ENCODE data around the gene COX7C.

DNA sequence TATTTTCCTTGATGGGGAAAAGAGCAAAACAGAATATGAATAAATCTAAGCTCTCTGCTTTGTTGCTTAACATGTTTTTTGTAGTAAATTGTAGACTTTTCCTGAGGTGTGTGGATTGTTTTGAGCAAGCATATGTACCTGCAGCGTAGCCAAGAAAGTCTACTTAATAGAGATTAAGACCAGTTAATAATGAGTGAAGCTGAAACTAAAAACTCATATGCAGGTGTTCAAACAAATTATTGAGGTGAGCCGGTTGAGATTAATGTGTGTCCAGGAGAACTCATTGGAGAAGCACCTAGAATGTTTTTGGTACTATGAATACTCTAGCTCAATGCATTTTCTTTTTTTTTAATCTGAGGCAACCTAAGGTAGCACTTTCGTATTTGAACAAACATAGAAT lies 49.2 kb downstream of the COX7C start:
- TF ChIP-seq, protein P1, sequence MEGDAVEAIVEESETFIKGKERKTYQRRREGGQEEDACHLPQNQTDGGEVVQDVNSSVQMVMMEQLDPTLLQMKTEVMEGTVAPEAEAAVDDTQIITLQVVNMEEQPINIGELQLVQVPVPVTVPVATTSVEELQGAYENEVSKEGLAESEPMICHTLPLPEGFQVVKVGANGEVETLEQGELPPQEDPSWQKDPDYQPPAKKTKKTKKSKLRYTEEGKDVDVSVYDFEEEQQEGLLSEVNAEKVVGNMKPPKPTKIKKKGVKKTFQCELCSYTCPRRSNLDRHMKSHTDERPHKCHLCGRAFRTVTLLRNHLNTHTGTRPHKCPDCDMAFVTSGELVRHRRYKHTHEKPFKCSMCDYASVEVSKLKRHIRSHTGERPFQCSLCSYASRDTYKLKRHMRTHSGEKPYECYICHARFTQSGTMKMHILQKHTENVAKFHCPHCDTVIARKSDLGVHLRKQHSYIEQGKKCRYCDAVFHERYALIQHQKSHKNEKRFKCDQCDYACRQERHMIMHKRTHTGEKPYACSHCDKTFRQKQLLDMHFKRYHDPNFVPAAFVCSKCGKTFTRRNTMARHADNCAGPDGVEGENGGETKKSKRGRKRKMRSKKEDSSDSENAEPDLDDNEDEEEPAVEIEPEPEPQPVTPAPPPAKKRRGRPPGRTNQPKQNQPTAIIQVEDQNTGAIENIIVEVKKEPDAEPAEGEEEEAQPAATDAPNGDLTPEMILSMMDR (tag by site-specific recombination; IDR thresholded peaks at IDR 0.05): no peak
- TF ChIP-seq, protein P2, sequence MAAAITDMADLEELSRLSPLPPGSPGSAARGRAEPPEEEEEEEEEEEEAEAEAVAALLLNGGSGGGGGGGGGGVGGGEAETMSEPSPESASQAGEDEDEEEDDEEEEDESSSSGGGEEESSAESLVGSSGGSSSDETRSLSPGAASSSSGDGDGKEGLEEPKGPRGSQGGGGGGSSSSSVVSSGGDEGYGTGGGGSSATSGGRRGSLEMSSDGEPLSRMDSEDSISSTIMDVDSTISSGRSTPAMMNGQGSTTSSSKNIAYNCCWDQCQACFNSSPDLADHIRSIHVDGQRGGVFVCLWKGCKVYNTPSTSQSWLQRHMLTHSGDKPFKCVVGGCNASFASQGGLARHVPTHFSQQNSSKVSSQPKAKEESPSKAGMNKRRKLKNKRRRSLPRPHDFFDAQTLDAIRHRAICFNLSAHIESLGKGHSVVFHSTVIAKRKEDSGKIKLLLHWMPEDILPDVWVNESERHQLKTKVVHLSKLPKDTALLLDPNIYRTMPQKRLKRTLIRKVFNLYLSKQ (tag by site-specific recombination; IDR thresholded peaks at IDR 0.05; ENCODE audit: borderline replicate concordance): no peak
- TF ChIP-seq ZNF138 (tag by site-specific recombination; IDR thresholded peaks at IDR 0.05; ENCODE audit: borderline replicate concordance): no peak
- no peak for TF ChIP-seq PRDM1 (tag by site-specific recombination; IDR thresholded peaks at IDR 0.05)
- TF ChIP-seq, protein P3, sequence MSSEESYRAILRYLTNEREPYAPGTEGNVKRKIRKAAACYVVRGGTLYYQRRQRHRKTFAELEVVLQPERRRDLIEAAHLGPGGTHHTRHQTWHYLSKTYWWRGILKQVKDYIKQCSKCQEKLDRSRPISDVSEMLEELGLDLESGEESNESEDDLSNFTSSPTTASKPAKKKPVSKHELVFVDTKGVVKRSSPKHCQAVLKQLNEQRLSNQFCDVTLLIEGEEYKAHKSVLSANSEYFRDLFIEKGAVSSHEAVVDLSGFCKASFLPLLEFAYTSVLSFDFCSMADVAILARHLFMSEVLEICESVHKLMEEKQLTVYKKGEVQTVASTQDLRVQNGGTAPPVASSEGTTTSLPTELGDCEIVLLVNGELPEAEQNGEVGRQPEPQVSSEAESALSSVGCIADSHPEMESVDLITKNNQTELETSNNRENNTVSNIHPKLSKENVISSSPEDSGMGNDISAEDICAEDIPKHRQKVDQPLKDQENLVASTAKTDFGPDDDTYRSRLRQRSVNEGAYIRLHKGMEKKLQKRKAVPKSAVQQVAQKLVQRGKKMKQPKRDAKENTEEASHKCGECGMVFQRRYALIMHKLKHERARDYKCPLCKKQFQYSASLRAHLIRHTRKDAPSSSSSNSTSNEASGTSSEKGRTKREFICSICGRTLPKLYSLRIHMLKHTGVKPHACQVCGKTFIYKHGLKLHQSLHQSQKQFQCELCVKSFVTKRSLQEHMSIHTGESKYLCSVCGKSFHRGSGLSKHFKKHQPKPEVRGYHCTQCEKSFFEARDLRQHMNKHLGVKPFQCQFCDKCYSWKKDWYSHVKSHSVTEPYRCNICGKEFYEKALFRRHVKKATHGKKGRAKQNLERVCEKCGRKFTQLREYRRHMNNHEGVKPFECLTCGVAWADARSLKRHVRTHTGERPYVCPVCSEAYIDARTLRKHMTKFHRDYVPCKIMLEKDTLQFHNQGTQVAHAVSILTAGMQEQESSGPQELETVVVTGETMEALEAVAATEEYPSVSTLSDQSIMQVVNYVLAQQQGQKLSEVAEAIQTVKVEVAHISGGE (tag by site-specific recombination; conservative IDR thresholded peaks at IDR 0.05; ENCODE audit: low read depth): no peak
- TF ChIP-seq, protein P4, sequence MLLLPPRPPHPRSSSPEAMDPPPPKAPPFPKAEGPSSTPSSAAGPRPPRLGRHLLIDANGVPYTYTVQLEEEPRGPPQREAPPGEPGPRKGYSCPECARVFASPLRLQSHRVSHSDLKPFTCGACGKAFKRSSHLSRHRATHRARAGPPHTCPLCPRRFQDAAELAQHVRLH (tag by site-specific recombination; IDR thresholded peaks at IDR 0.05): no peak
- no peak for TF ChIP-seq ZNF768 (tag by site-specific recombination; IDR thresholded peaks at IDR 0.05)
- no peak for TF ChIP-seq ZNF626 (tag by site-specific recombination; IDR thresholded peaks at IDR 0.05)
- no peak for TF ChIP-seq ZNF155 (tag by site-specific recombination; IDR thresholded peaks at IDR 0.05)
- TF ChIP-seq ZBTB21 (tag by site-specific recombination; IDR thresholded peaks at IDR 0.05): no peak
